Left lung (tissue), 10 donors: ENCODE data around the gene PAX8. TPM values are rescaled to one million over a fixed set of nuclear protein-coding genes. Genes with fewer than 3 reads are reported as not detected.

Experiments
- ATAC-seq: fragments of 200-7000 bp; cut with Tn5 transposase; one replicate; pipeline ENCODE4 v1.9.1; 2020; ENCODE audit warnings: moderate library complexity
- DNase-seq, 4 donors: peaks; one replicate each; pipeline ENCODE4 v3.0.0-alpha.2; 2013 to 2020
- H3K27ac ChIP-seq, 2 donors: fragments of 200-600 bp; sonication (generic) in 1 of 2; one replicate each; pipeline versions ENCODE4 v1.5.0 to v1.8.0; 2020 to 2021
- H3K27me3 ChIP-seq, 2 donors: fragments of 200-600 bp; sonication (generic) in 1 of 2; one replicate each; pipeline versions ENCODE4 v1.5.0 to v1.8.0; 2020 to 2021
- H3K36me3 ChIP-seq, 2 donors: fragments of 200-600 bp; sonication (generic) in 1 of 2; one replicate each; pipeline versions ENCODE4 v1.5.0 to v1.8.0; 2020 to 2021
- H3K4me1 ChIP-seq, 2 donors: fragments of 200-600 bp; one replicate each; pipeline ENCODE4 v1.8.0; 2021
- H3K4me3 ChIP-seq, 2 donors: fragments of 200-600 bp; sonication (generic) in 1 of 2; one replicate each; pipeline versions ENCODE4 v1.5.0 to v1.8.0; 2020 to 2021; ENCODE audit warnings: mild to moderate bottlenecking in 1 of 2
- H3K9me3 ChIP-seq, 2 donors: fragments of 200-600 bp; sonication (generic) in 1 of 2; one replicate each; pipeline versions ENCODE4 v1.5.0 to v1.8.0; 2020 to 2021
- CTCF ChIP-seq, 2 donors: fragments of 200-600 bp; sonication (generic) in 1 of 2; IDR thresholded peaks; one replicate each; pipeline versions ENCODE4 v1.5.0 to v1.8.0; 2021; ENCODE audit warnings: antibody characterized with exemption in 2 of 2
- intact Hi-C, 2 donors: fragments of 100-400 bp; cut with DNase I; formaldehyde crosslinking; loops; one replicate each; pipeline versions ENCODE4 v1.11.2 to v1.14.2; 2022
- polyA plus RNA-seq, 6 donors: library from polyadenylated mRNA; unstranded; fragments of 120-200 nt; gene quantifications; one replicate each; pipeline ENCODE4 v1.2.1, GENCODE V29; 2013; ENCODE audit not compliant: insufficient read length in 6 of 6
- total RNA-seq, 2 donors: library from RNA; stranded (reverse); fragmentation: NEBNext Ultra II Directional; extraction: Animal tissue kit (Norgen Biotek cat#: 25700); gene quantifications; one replicate each; pipeline ENCODE4 v1.2.1, GENCODE V29; 2021
- donor health status: DM: no; HTN: yes; CAD: no.
- donor health status: DM: no; HTN: no; CAD: no.

Gene PAX8
- total and polyA plus RNA-seq, 8 donors: 2.6 to 16.8 (median 6.4) TPM

- Histone ChIP-seq H3K4me1 (peaks cover 4 to 75% of the 10 kb centered on the region in 2 donors), H3K9me3 (no peaks in the 10 kb centered on the region), H3K27me3 (no peaks in the 10 kb centered on the region), H3K27ac (no peak overlapping the region), H3K36me3 (peaks cover 0 to 29% of the 10 kb centered on the region in 2 donors), H3K4me3 (no peak overlapping the region)
- no peak for TF ChIP-seq CTCF (IDR thresholded peaks at IDR 0.05)
- DNase-seq (peak in 1 of 4 donors; percentile 37), ATAC-seq (no peak)
- intact Hi-C loops: no loop called here
Measured at GRCh38 chr2:113182471-113183260, 96.1 kb downstream of the PAX8 start.

- Histone ChIP-seq H3K9me3 (no peaks in the 10 kb centered on the region), H3K27me3 (no peaks in the 10 kb centered on the region), H3K4me1 (peaks cover 4 to 73% of the 10 kb centered on the region in 2 donors), H3K4me3 (no peak overlapping the region), H3K36me3 (peaks cover 0 to 25% of the 10 kb centered on the region in 2 donors), H3K27ac (peak overlapping the region; percentile 53 to 67)
- DNase-seq (peak in 2 of 4 donors; percentile 24 to 35), ATAC-seq (peak; percentile 86)
- TF ChIP-seq CTCF (IDR thresholded peaks at IDR 0.05): no peak
- intact Hi-C loops: no loop called here
Measured at GRCh38 chr2:113181258-113182051, 97.3 kb downstream of the PAX8 start.

GRCh38 chr2:113180131-113180946, 98.4 kb downstream of the PAX8 start:
- DNase-seq (peak in 1 of 4 donors; percentile 39), ATAC-seq (no peak)
- Histone ChIP-seq H3K4me1 (peaks cover 4 to 73% of the 10 kb centered on the region in 2 donors), H3K9me3 (no peaks in the 10 kb centered on the region), H3K27ac (peak overlapping the region in 1 of 2 donors; percentile 55), H3K27me3 (no peaks in the 10 kb centered on the region), H3K36me3 (peaks cover 0 to 21% of the 10 kb centered on the region in 2 donors), H3K4me3 (no peak overlapping the region)
- no peak for TF ChIP-seq CTCF (IDR thresholded peaks at IDR 0.05)
- intact Hi-C loops: no loop called here

- intact Hi-C loops: no loop called here
- TF ChIP-seq CTCF (IDR thresholded peaks at IDR 0.05): no peak
- Histone ChIP-seq H3K4me3 (no peak overlapping the region), H3K27ac (no peak overlapping the region), H3K27me3 (no peaks in the 10 kb centered on the region), H3K36me3 (peaks cover 0 to 19% of the 10 kb centered on the region in 2 donors), H3K4me1 (peaks cover 4 to 71% of the 10 kb centered on the region in 2 donors), H3K9me3 (no peaks in the 10 kb centered on the region)
- ATAC-seq (no peak), DNase-seq (peak in 1 of 4 donors; percentile 9)
Measured at GRCh38 chr2:113179446-113180045, 99.2 kb downstream of the PAX8 start.
